ENCODE measurements around the gene UNC5A.

The UNC5A gene

GRCh38 chr5:176792655-176793342, 17.6 kb upstream of the UNC5A start:
- Histone ChIP-seq H3K79me1 (ENCODE audit: low read depth, low read length) (no peaks in the 10 kb centered on the region), H3K9ac (ENCODE audit: low read depth, low read length, poor library complexity) (no peak overlapping the region), H2BK120ac (ENCODE audit: low read depth, low read length) (no peak overlapping the region), H2AK5ac (ENCODE audit: low read depth, low read length) (peak overlapping the region; percentile 73), H3K4ac (ENCODE audit: low read length) (no peak overlapping the region), H3K4me3 (ENCODE audit: low read length in 2 of 2) (no peak overlapping the region), H3K36me3 (replicated peaks in 1 of 2; ENCODE audit: control insufficient read depth in 2 of 2, insufficient read depth in 2 of 2, low read length in 2 of 2) (no peaks in the 10 kb centered on the region), H3K27me3 (ENCODE audit: control insufficient read depth in 3 of 3, insufficient read depth in 3 of 3, low read depth in 1 of 3, low read length in 3 of 3) (peaks cover 0 to 93% (median 0%) of the 10 kb centered on the region in 3 experiments), H3K14ac (ENCODE audit: low read length) (no peak overlapping the region), H4K91ac (ENCODE audit: low read depth, low read length, poor library complexity) (no peak overlapping the region), H3K27ac (replicated peaks; ENCODE audit: low read length) (no peak overlapping the region), H3K4me2 (ENCODE audit: insufficient read depth, low read length, poor library complexity, severe bottlenecking) (no peak overlapping the region), H2BK5ac (ENCODE audit: low read length) (peak overlapping the region; percentile 88), H2BK15ac (ENCODE audit: low read length) (peak overlapping the region; percentile 26), H4K8ac (ENCODE audit: low read depth, low read length) (no peak overlapping the region), H2BK12ac (ENCODE audit: low read length) (peak overlapping the region; percentile 47), H3K9me3 (replicated peaks in 1 of 2; ENCODE audit: control insufficient read depth in 2 of 2, insufficient read depth in 1 of 2, low read depth in 1 of 2, low read length in 2 of 2) (no peaks in the 10 kb centered on the region), H2AFZ (ENCODE audit: low read length) (no peak overlapping the region), H3K18ac (ENCODE audit: low read length) (peak overlapping the region; percentile 89), H3K23ac (ENCODE audit: low read depth, low read length, poor library complexity) (peak overlapping the region; percentile 49), H3K4me1 (ENCODE audit: control insufficient read depth in 2 of 2, insufficient read depth in 1 of 2, low read depth in 1 of 2, low read length in 2 of 2) (peaks cover 0 to 19% of the 10 kb centered on the region in 2 donors)
- no CpG with 5 or more reads among the region's 18 CpGs for WGBS, 2 donors (ENCODE audit: extremely low coverage in 2 of 2, insufficient read length in 2 of 2, insufficient replicate concordance in 1 of 2)
- DNase-seq (ENCODE audit: low spot score) = no peak

- H2AFZ ChIP-seq (ENCODE audit: low read length) = no peak overlapping the region
- no CpG with 5 or more reads among the region's 9 CpGs for WGBS, 2 donors (ENCODE audit: extremely low coverage in 2 of 2, insufficient read length in 2 of 2, insufficient replicate concordance in 1 of 2)
- no peaks in the 10 kb centered on the region for H3K36me3 ChIP-seq (replicated peaks in 1 of 2; ENCODE audit: control insufficient read depth in 2 of 2, insufficient read depth in 2 of 2, low read length in 2 of 2)
- H2BK12ac ChIP-seq (ENCODE audit: low read length) = no peak overlapping the region
- no peak overlapping the region for H2BK15ac ChIP-seq (ENCODE audit: low read length)
- H2AK5ac ChIP-seq (ENCODE audit: low read depth, low read length) = peak overlapping the region; percentile 73
- H3K23ac ChIP-seq (ENCODE audit: low read depth, low read length, poor library complexity) = no peak overlapping the region
- no peak overlapping the region for H2BK120ac ChIP-seq (ENCODE audit: low read depth, low read length)
- peaks cover 0 to 88% (median 0%) of the 10 kb centered on the region in 3 experiments for H3K27me3 ChIP-seq (ENCODE audit: control insufficient read depth in 3 of 3, insufficient read depth in 3 of 3, low read depth in 1 of 3, low read length in 3 of 3)
- no peak overlapping the region for H2BK5ac ChIP-seq (ENCODE audit: low read length)
- no peak overlapping the region for H4K8ac ChIP-seq (ENCODE audit: low read depth, low read length)
- no peak overlapping the region for H4K91ac ChIP-seq (ENCODE audit: low read depth, low read length, poor library complexity)
- no peak overlapping the region for H3K14ac ChIP-seq (ENCODE audit: low read length)
- H3K79me1 ChIP-seq (ENCODE audit: low read depth, low read length) = no peaks in the 10 kb centered on the region
- H3K18ac ChIP-seq (ENCODE audit: low read length) = no peak overlapping the region
- H3K4me2 ChIP-seq (ENCODE audit: insufficient read depth, low read length, poor library complexity, severe bottlenecking) = no peak overlapping the region
- H3K4ac ChIP-seq (ENCODE audit: low read length) = no peak overlapping the region
- no peak overlapping the region for H3K9ac ChIP-seq (ENCODE audit: low read depth, low read length, poor library complexity)
- H3K27ac ChIP-seq (replicated peaks; ENCODE audit: low read length) = no peak overlapping the region
- peaks cover 0 to 16% of the 10 kb centered on the region in 2 donors for H3K4me1 ChIP-seq (ENCODE audit: control insufficient read depth in 2 of 2, insufficient read depth in 1 of 2, low read depth in 1 of 2, low read length in 2 of 2)
- no peaks in the 10 kb centered on the region for H3K9me3 ChIP-seq (replicated peaks in 1 of 2; ENCODE audit: control insufficient read depth in 2 of 2, insufficient read depth in 1 of 2, low read depth in 1 of 2, low read length in 2 of 2)
- H3K4me3 ChIP-seq (ENCODE audit: low read length in 2 of 2) = no peak overlapping the region
- no peak for DNase-seq (ENCODE audit: low spot score)
Observed at GRCh38 chr5:176793343-176793699, 17.0 kb upstream of the UNC5A start.

GRCh38 chr5:176793736-176794135, 16.6 kb upstream of the UNC5A start:
- Histone ChIP-seq H3K27me3 (ENCODE audit: control insufficient read depth in 3 of 3, insufficient read depth in 3 of 3, low read depth in 1 of 3, low read length in 3 of 3) (peaks cover 0 to 84% (median 0%) of the 10 kb centered on the region in 3 experiments), H2BK5ac (ENCODE audit: low read length) (no peak overlapping the region)
- no CpG with 5 or more reads among the region's 8 CpGs for WGBS, 2 donors (ENCODE audit: extremely low coverage in 2 of 2, insufficient read length in 2 of 2, insufficient replicate concordance in 1 of 2)

GRCh38 chr5:176794509-176794908, 15.8 kb upstream of the UNC5A start:
- Histone ChIP-seq H3K4me1 (ENCODE audit: control insufficient read depth in 2 of 2, insufficient read depth in 1 of 2, low read depth in 1 of 2, low read length in 2 of 2) (peaks cover 0 to 9% of the 10 kb centered on the region in 2 donors), H2AFZ (ENCODE audit: low read length) (no peak overlapping the region), H2AK5ac (ENCODE audit: low read depth, low read length) (no peak overlapping the region), H3K27ac (replicated peaks; ENCODE audit: low read length) (no peak overlapping the region), H4K8ac (ENCODE audit: low read depth, low read length) (no peak overlapping the region), H3K27me3 (ENCODE audit: control insufficient read depth in 3 of 3, insufficient read depth in 3 of 3, low read depth in 1 of 3, low read length in 3 of 3) (peaks cover 0 to 83% (median 1%) of the 10 kb centered on the region in 3 experiments), H3K4me2 (ENCODE audit: insufficient read depth, low read length, poor library complexity, severe bottlenecking) (no peak overlapping the region), H2BK12ac (ENCODE audit: low read length) (no peak overlapping the region), H3K23ac (ENCODE audit: low read depth, low read length, poor library complexity) (no peak overlapping the region), H3K9me3 (replicated peaks in 1 of 2; ENCODE audit: control insufficient read depth in 2 of 2, insufficient read depth in 1 of 2, low read depth in 1 of 2, low read length in 2 of 2) (peaks cover 0 to 1% of the 10 kb centered on the region in 2 donors), H2BK120ac (ENCODE audit: low read depth, low read length) (no peak overlapping the region), H3K36me3 (replicated peaks in 1 of 2; ENCODE audit: control insufficient read depth in 2 of 2, insufficient read depth in 2 of 2, low read length in 2 of 2) (no peaks in the 10 kb centered on the region), H3K4me3 (ENCODE audit: low read length in 2 of 2) (no peak overlapping the region), H3K79me1 (ENCODE audit: low read depth, low read length) (no peaks in the 10 kb centered on the region), H3K14ac (ENCODE audit: low read length) (no peak overlapping the region), H2BK5ac (ENCODE audit: low read length) (no peak overlapping the region), H2BK15ac (ENCODE audit: low read length) (no peak overlapping the region), H3K18ac (ENCODE audit: low read length) (no peak overlapping the region), H3K9ac (ENCODE audit: low read depth, low read length, poor library complexity) (no peak overlapping the region), H4K91ac (ENCODE audit: low read depth, low read length, poor library complexity) (no peak overlapping the region), H3K4ac (ENCODE audit: low read length) (no peak overlapping the region)
- DNase-seq (ENCODE audit: low spot score) = no peak
- no CpG with 5 or more reads among the region's 6 CpGs for WGBS, 2 donors (ENCODE audit: extremely low coverage in 2 of 2, insufficient read length in 2 of 2, insufficient replicate concordance in 1 of 2)

More at GRCh38 chr5:176793736-176794135, 16.6 kb upstream of the UNC5A start:
- H3K4me2 ChIP-seq (ENCODE audit: insufficient read depth, low read length, poor library complexity, severe bottlenecking) = no peak overlapping the region
- DNase-seq (ENCODE audit: low spot score) = no peak
- peaks cover 0 to 14% of the 10 kb centered on the region in 2 donors for H3K4me1 ChIP-seq (ENCODE audit: control insufficient read depth in 2 of 2, insufficient read depth in 1 of 2, low read depth in 1 of 2, low read length in 2 of 2)
- H4K91ac ChIP-seq (ENCODE audit: low read depth, low read length, poor library complexity) = no peak overlapping the region
- H3K79me1 ChIP-seq (ENCODE audit: low read depth, low read length) = no peaks in the 10 kb centered on the region
- no peaks in the 10 kb centered on the region for H3K9me3 ChIP-seq (replicated peaks in 1 of 2; ENCODE audit: control insufficient read depth in 2 of 2, insufficient read depth in 1 of 2, low read depth in 1 of 2, low read length in 2 of 2)
- no peak overlapping the region for H3K14ac ChIP-seq (ENCODE audit: low read length)
- no peak overlapping the region for H3K27ac ChIP-seq (replicated peaks; ENCODE audit: low read length)
- H2BK15ac ChIP-seq (ENCODE audit: low read length) = no peak overlapping the region
- peak overlapping the region; percentile 23 for H2AK5ac ChIP-seq (ENCODE audit: low read depth, low read length)
- H3K9ac ChIP-seq (ENCODE audit: low read depth, low read length, poor library complexity) = no peak overlapping the region
- H2BK120ac ChIP-seq (ENCODE audit: low read depth, low read length) = no peak overlapping the region
- H3K23ac ChIP-seq (ENCODE audit: low read depth, low read length, poor library complexity) = no peak overlapping the region
- H4K8ac ChIP-seq (ENCODE audit: low read depth, low read length) = no peak overlapping the region
- no peak overlapping the region for H2AFZ ChIP-seq (ENCODE audit: low read length)
- no peak overlapping the region for H2BK12ac ChIP-seq (ENCODE audit: low read length)
- no peak overlapping the region for H3K18ac ChIP-seq (ENCODE audit: low read length)
- peak overlapping the region in 1 of 2 donors; percentile 31 for H3K4me3 ChIP-seq (ENCODE audit: low read length in 2 of 2)
- H3K36me3 ChIP-seq (replicated peaks in 1 of 2; ENCODE audit: control insufficient read depth in 2 of 2, insufficient read depth in 2 of 2, low read length in 2 of 2) = no peaks in the 10 kb centered on the region
- H3K4ac ChIP-seq (ENCODE audit: low read length) = no peak overlapping the region
